ENCODE data around the gene AOPEP.

DNA sequence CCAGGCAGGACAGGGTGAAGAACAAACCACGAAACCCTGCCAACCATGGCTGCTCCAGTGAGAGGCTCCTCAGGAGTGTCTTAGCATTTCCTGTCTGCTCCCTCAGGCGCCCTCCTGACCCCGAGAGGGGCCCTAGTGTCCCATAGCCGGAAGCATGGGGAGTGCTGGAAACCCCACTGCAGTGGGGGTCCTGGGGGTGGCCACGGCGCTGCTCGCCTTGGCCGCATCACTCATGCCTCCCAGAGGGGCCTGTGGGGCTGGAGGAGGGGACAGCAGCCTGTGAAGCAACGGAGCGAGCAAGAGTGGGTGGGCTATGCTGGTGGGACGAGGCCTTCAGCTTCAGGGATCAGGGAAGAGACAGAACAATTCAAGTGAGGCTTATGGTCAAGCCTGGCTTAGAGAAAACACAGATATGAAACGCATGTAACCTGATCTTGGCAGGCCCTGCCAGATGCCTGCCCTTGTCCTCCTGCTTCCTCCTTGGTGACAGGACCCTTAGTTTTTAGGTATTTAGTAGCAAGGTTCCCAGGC lies 372.0 kb downstream of the AOPEP start:
- no peak for TF ChIP-seq MYC (IDR thresholded peaks at IDR 0.05; ENCODE audit: low read depth, low read length)
- TF ChIP-seq MYC (CRISPR knock-in tag; IDR thresholded peaks at IDR 0.05; ENCODE audit: borderline replicate concordance, low read depth): no peak
- no peak for TF ChIP-seq EZH2 (IDR thresholded peaks at IDR 0.05; ENCODE audit: borderline replicate concordance, low read depth, low read length)
- TF ChIP-seq ETV6 (IDR thresholded peaks at IDR 0.05; ENCODE audit: borderline replicate concordance in 1 of 2, low read depth in 2 of 2, low read length in 1 of 2): no peak
- no peak for TF ChIP-seq ETV6 (CRISPR knock-in tag; IDR thresholded peaks at IDR 0.05; ENCODE audit: borderline replicate concordance)
- TF ChIP-seq, protein P1, sequence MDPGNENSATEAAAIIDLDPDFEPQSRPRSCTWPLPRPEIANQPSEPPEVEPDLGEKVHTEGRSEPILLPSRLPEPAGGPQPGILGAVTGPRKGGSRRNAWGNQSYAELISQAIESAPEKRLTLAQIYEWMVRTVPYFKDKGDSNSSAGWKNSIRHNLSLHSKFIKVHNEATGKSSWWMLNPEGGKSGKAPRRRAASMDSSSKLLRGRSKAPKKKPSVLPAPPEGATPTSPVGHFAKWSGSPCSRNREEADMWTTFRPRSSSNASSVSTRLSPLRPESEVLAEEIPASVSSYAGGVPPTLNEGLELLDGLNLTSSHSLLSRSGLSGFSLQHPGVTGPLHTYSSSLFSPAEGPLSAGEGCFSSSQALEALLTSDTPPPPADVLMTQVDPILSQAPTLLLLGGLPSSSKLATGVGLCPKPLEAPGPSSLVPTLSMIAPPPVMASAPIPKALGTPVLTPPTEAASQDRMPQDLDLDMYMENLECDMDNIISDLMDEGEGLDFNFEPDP (CRISPR knock-in tag; IDR thresholded peaks at IDR 0.05): no peak
- no peak for TF ChIP-seq ZBTB8A (IDR thresholded peaks at IDR 0.05; ENCODE audit: partially characterized antibody)
- TF ChIP-seq CEBPG (CRISPR knock-in tag; IDR thresholded peaks at IDR 0.05): no peak
- no peak for TF ChIP-seq CEBPG (tag; conservative IDR thresholded peaks at IDR 0.05 in 1 of 2, IDR thresholded peaks at IDR 0.05 in 1 of 2)
- TF ChIP-seq, protein P2, sequence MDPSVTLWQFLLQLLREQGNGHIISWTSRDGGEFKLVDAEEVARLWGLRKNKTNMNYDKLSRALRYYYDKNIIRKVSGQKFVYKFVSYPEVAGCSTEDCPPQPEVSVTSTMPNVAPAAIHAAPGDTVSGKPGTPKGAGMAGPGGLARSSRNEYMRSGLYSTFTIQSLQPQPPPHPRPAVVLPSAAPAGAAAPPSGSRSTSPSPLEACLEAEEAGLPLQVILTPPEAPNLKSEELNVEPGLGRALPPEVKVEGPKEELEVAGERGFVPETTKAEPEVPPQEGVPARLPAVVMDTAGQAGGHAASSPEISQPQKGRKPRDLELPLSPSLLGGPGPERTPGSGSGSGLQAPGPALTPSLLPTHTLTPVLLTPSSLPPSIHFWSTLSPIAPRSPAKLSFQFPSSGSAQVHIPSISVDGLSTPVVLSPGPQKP (CRISPR knock-in tag; IDR thresholded peaks at IDR 0.05): no peak
- TF ChIP-seq, protein P3, sequence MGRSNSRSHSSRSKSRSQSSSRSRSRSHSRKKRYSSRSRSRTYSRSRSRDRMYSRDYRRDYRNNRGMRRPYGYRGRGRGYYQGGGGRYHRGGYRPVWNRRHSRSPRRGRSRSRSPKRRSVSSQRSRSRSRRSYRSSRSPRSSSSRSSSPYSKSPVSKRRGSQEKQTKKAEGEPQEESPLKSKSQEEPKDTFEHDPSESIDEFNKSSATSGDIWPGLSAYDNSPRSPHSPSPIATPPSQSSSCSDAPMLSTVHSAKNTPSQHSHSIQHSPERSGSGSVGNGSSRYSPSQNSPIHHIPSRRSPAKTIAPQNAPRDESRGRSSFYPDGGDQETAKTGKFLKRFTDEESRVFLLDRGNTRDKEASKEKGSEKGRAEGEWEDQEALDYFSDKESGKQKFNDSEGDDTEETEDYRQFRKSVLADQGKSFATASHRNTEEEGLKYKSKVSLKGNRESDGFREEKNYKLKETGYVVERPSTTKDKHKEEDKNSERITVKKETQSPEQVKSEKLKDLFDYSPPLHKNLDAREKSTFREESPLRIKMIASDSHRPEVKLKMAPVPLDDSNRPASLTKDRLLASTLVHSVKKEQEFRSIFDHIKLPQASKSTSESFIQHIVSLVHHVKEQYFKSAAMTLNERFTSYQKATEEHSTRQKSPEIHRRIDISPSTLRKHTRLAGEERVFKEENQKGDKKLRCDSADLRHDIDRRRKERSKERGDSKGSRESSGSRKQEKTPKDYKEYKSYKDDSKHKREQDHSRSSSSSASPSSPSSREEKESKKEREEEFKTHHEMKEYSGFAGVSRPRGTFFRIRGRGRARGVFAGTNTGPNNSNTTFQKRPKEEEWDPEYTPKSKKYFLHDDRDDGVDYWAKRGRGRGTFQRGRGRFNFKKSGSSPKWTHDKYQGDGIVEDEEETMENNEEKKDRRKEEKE (IDR thresholded peaks at IDR 0.05; ENCODE audit: borderline replicate concordance in 1 of 2, control insufficient read depth in 1 of 2, low read depth in 2 of 2, low read length in 1 of 2): no peak
- no peak for TF ChIP-seq HMGXB4 (CRISPR knock-in tag; IDR thresholded peaks at IDR 0.05)
- no peak for TF ChIP-seq YY1 (IDR thresholded peaks at IDR 0.05; ENCODE audit: borderline replicate concordance in 1 of 3, control insufficient read depth in 1 of 3, extremely low read depth in 1 of 3, insufficient read depth in 3 of 3, insufficient read length in 1 of 3, insufficient replicate concordance in 2 of 3, low read depth in 1 of 3, low read length in 2 of 3)
- TF ChIP-seq PHF8 (IDR thresholded peaks at IDR 0.05; ENCODE audit: borderline replicate concordance, low read length): no peak
- no peak for TF ChIP-seq POLR2A (conservative IDR thresholded peaks at IDR 0.05)
- no peak for TF ChIP-seq POLR3A (IDR thresholded peaks at IDR 0.05; ENCODE audit: borderline replicate concordance, extremely low read depth, insufficient read depth, insufficient read length)

All from K562 (cell line).